MM.1S (cell line): ENCODE data around the gene TBPL2.

ENCODE experiments used
- DNase-seq: peaks from one replicate; pipeline ENCODE4 v3.0.0-alpha.2; 2015
- H2AFZ ChIP-seq: fragments of 300-600 bp; sonication (generic); 2 replicates; pipeline ENCODE4 v1.6.0; 2016; ENCODE audit warnings: antibody characterized with exemption, low read length
- H3F3A ChIP-seq: fragments of 300-600 bp; sonication (generic); 2 replicates; pipeline ENCODE4 v1.6.1; 2016; ENCODE audit warnings: mild to moderate bottlenecking, antibody characterized with exemption, low read length, moderate library complexity, mixed read lengths; ENCODE audit not compliant: insufficient read depth
- H3K27ac ChIP-seq: fragments of 300-600 bp; sonication (generic); 2 replicates; pipeline ENCODE4 v1.5.1; 2016; ENCODE audit warnings: mild to moderate bottlenecking, low read length
- H3K27me3 ChIP-seq: fragments of 300-600 bp; sonication (generic); replicated peaks from 2 replicates; pipeline ENCODE4 v1.6.0; 2016; ENCODE audit warnings: low read length; ENCODE audit not compliant: insufficient read depth
- H3K36me3 ChIP-seq: fragments of 300-600 bp; sonication (generic); replicated peaks from 2 replicates; pipeline ENCODE4 v1.6.1; 2016; ENCODE audit warnings: mild to moderate bottlenecking, low read length, mixed read lengths; ENCODE audit not compliant: insufficient read depth
- H3K4me1 ChIP-seq: fragments of 300-600 bp; sonication (generic); 2 replicates; pipeline ENCODE4 v1.6.1; 2016; ENCODE audit warnings: low read length, mixed read lengths
- H3K4me2 ChIP-seq: fragments of 300-600 bp; sonication (generic); 2 replicates; pipeline ENCODE4 v1.6.0; 2016; ENCODE audit warnings: low read depth, low read length
- H3K4me3 ChIP-seq: fragments of 300-600 bp; sonication (generic); 2 replicates; pipeline ENCODE4 v1.5.1; 2016; ENCODE audit warnings: low read length, mixed read lengths
- H3K79me2 ChIP-seq: fragments of 300-600 bp; sonication (generic); 2 replicates; pipeline ENCODE4 v1.6.1; 2016; ENCODE audit warnings: mixed run types, low read length, mixed read lengths
- H3K9ac ChIP-seq: fragments of 300-600 bp; sonication (generic); 2 replicates; pipeline ENCODE4 v1.6.1; 2016; ENCODE audit warnings: low read length, mixed read lengths
- H3K9me2 ChIP-seq: fragments of 300-600 bp; sonication (generic); replicated peaks from 2 replicates; pipeline ENCODE4 v1.6.1; 2016; ENCODE audit warnings: mild to moderate bottlenecking, low read length, mixed read lengths; ENCODE audit not compliant: insufficient read depth
- H3K9me3 ChIP-seq: fragments of 300-600 bp; sonication (generic); replicated peaks from 2 replicates; pipeline ENCODE4 v1.6.1; 2016; ENCODE audit warnings: mild to moderate bottlenecking, low read length, mixed read lengths; ENCODE audit not compliant: insufficient read depth
- H4K20me1 ChIP-seq: fragments of 300-600 bp; sonication (generic); 2 replicates; pipeline ENCODE4 v1.6.1; 2016; ENCODE audit warnings: mild to moderate bottlenecking, low read length, moderate library complexity, mixed read lengths; ENCODE audit not compliant: insufficient read depth
- CTCF ChIP-seq: fragments of 300-600 bp; sonication (generic); IDR thresholded peaks from 2 replicates; pipeline ENCODE4 v1.5.1; 2016; ENCODE audit warnings: antibody characterized with exemption, low read length, mixed read lengths
- EZH2 ChIP-seq: fragments of 300-600 bp; sonication (generic); optimal IDR thresholded peaks from 2 replicates; pipeline ENCODE3; 2017; ENCODE audit warnings: low read depth, mild to moderate bottlenecking, antibody characterized with exemption, low read length, mixed read lengths
- EZH2phosphoT487 ChIP-seq: fragments of 300-600 bp; sonication (generic); IDR thresholded peaks from 2 replicates; pipeline ENCODE4 v1.6.1; 2018; ENCODE audit warnings: antibody characterized with exemption, low read length

The TBPL2 gene

GRCh38 chr14:55451398-55451797 lies 11.0 kb upstream of the TBPL2 start:
- Histone ChIP-seq H3K9ac (no peak overlapping the region), H3K4me2 (no peak overlapping the region), H3K9me2 (no peaks in the 10 kb centered on the region), H3F3A (no peaks in the 10 kb centered on the region), H3K4me3 (no peak overlapping the region), H3K9me3 (no peaks in the 10 kb centered on the region), H3K27ac (no peak overlapping the region), H3K79me2 (no peaks in the 10 kb centered on the region), H2AFZ (no peak overlapping the region), H3K36me3 (no peaks in the 10 kb centered on the region), H3K27me3 (no peaks in the 10 kb centered on the region), H3K4me1 (no peaks in the 10 kb centered on the region), H4K20me1 (no peaks in the 10 kb centered on the region)
- DNase-seq: no peak
- TF ChIP-seq CTCF (no peak), EZH2 (no peak), EZH2phosphoT487 (no peak)

DNA sequence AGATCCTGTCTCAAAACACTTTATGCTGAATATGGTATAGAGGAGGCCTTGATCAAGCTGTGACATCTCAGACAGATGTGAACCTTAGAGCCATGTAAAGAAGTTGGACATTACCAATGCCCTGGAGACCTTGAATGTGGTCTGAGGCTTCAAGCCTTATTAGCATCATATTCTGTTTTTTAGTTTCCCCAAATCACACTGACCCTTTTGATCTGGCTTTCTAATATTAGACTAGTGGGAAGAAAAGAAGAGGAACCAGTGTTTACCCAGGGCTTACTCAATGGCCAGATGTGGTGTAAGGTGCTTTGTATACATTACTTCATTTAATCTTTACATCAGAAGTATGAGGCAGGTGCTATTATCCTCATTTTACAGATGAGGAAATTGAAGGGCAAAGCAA lies 10.6 kb upstream of the TBPL2 start:
- Histone ChIP-seq H3K9ac (no peak overlapping the region), H3K27me3 (no peaks in the 10 kb centered on the region), H3K36me3 (no peaks in the 10 kb centered on the region), H2AFZ (no peak overlapping the region), H3K79me2 (no peaks in the 10 kb centered on the region), H3K9me3 (no peaks in the 10 kb centered on the region), H3F3A (no peaks in the 10 kb centered on the region), H3K4me2 (no peak overlapping the region), H3K4me1 (no peaks in the 10 kb centered on the region), H3K27ac (no peak overlapping the region), H4K20me1 (no peaks in the 10 kb centered on the region), H3K4me3 (no peak overlapping the region), H3K9me2 (no peaks in the 10 kb centered on the region)
- TF ChIP-seq EZH2 (no peak), CTCF (no peak), EZH2phosphoT487 (no peak)
- DNase-seq: no peak

GRCh38 chr14:55450539-55450938 lies 10.1 kb upstream of the TBPL2 start:
- Histone ChIP-seq H3K27me3 (no peaks in the 10 kb centered on the region), H3K36me3 (no peaks in the 10 kb centered on the region), H3K4me1 (no peaks in the 10 kb centered on the region), H3K9me3 (no peaks in the 10 kb centered on the region), H3K79me2 (no peaks in the 10 kb centered on the region), H3K4me3 (no peak overlapping the region), H3K9ac (no peak overlapping the region), H4K20me1 (no peaks in the 10 kb centered on the region), H2AFZ (no peak overlapping the region), H3K27ac (no peak overlapping the region), H3F3A (no peaks in the 10 kb centered on the region), H3K9me2 (no peaks in the 10 kb centered on the region), H3K4me2 (no peak overlapping the region)
- TF ChIP-seq EZH2 (no peak), EZH2phosphoT487 (no peak), CTCF (no peak)
- DNase-seq: no peak
